Ascending aorta (tissue), 2 donors: ENCODE data around the gene PPP1R16B. TPM values are rescaled to one million over a fixed set of nuclear protein-coding genes. Genes with fewer than 3 reads are reported as not detected.

Experiments
- DNase-seq, 2 donors: peaks; one replicate each; pipeline ENCODE4 v3.0.0-alpha.2; 2019; ENCODE audit warnings: low spot score in 2 of 2
- H3K27ac ChIP-seq, 2 donors: fragments of 200-600 bp; sonication (generic); one replicate each; pipeline ENCODE4 v1.5.1; 2016 to 2017; ENCODE audit warnings: mild to moderate bottlenecking in 1 of 2
- H3K27me3 ChIP-seq: fragments of 200-600 bp; sonication (generic); one replicate; pipeline ENCODE4 v1.5.1; 2017
- H3K36me3 ChIP-seq, 2 donors: fragments of 200-600 bp; sonication (generic); one replicate each; pipeline ENCODE4 v1.5.1; 2016
- H3K4me1 ChIP-seq, 2 donors: fragments of 200-600 bp; sonication (generic); one replicate each; pipeline ENCODE4 v1.5.1; 2016 to 2017; ENCODE audit warnings: mild to moderate bottlenecking in 1 of 2
- H3K4me3 ChIP-seq, 2 donors: fragments of 200-600 bp; sonication (generic); one replicate each; pipeline ENCODE4 v1.5.1; 2016 to 2017; ENCODE audit warnings: mild to moderate bottlenecking in 1 of 2
- H3K9me3 ChIP-seq, 2 donors: fragments of 200-600 bp; sonication (generic); one replicate each; pipeline ENCODE4 v1.5.1; 2016
- CTCF ChIP-seq, 3 experiments: fragments of 200-600 bp in 2 of 3; fragments of 450-650 bp in 1 of 3; sonication (generic) in 2 of 3; IDR thresholded peaks; one replicate each; pipeline ENCODE4 v1.5.1; 2016 to 2019; ENCODE audit warnings: antibody characterized with exemption in 3 of 3, mild to moderate bottlenecking in 1 of 3, moderate library complexity in 1 of 3
- intact Hi-C: fragments of 100-400 bp; cut with DNase I; formaldehyde crosslinking; loops from one replicate; pipeline ENCODE4 v1.15.1; 2023
- total RNA-seq: library from RNA; depleted of rRNA; stranded (reverse); fragments of >200 nt; gene quantifications from one replicate; pipeline ENCODE4 v1.1.0, GENCODE V29; 2016

The PPP1R16B gene
- total RNA-seq, 1 donor from 2014 or later = 26.4 TPM

GRCh38 chr20:38888059-38888831, 82.7 kb downstream of the PPP1R16B start:
- TF ChIP-seq CTCF (IDR thresholded peaks at IDR 0.05) = no peak

DNA sequence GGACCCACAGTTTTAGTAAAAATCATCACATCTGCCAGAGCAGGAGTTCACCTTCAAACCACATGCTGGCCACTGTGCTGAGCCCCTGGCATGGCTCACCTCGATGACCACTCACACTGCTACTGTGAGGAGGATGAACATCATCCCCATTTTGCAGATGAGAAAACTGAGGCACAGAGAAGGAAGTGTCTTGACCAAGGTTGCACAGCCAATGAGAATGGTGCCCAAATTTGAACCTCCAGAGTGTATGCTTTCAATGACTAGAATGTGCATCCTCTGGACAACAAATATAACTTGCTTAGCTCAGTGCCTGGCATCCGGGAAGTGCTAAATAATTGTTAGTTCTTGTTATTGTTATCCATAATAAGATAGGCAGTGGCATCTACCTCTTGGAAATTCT, 83.6 kb downstream of the PPP1R16B start:
- DNase-seq = no peak

More at GRCh38 chr20:38888059-38888831, 82.7 kb downstream of the PPP1R16B start:
- Histone ChIP-seq H3K27me3 (no peaks in the 10 kb centered on the region), H3K36me3 (no peaks in the 10 kb centered on the region), H3K4me3 (no peak overlapping the region), H3K9me3 (no peaks in the 10 kb centered on the region), H3K4me1 (no peaks in the 10 kb centered on the region), H3K27ac (no peak overlapping the region)
- intact Hi-C loops = no loop called here
- DNase-seq = no peak

DNA sequence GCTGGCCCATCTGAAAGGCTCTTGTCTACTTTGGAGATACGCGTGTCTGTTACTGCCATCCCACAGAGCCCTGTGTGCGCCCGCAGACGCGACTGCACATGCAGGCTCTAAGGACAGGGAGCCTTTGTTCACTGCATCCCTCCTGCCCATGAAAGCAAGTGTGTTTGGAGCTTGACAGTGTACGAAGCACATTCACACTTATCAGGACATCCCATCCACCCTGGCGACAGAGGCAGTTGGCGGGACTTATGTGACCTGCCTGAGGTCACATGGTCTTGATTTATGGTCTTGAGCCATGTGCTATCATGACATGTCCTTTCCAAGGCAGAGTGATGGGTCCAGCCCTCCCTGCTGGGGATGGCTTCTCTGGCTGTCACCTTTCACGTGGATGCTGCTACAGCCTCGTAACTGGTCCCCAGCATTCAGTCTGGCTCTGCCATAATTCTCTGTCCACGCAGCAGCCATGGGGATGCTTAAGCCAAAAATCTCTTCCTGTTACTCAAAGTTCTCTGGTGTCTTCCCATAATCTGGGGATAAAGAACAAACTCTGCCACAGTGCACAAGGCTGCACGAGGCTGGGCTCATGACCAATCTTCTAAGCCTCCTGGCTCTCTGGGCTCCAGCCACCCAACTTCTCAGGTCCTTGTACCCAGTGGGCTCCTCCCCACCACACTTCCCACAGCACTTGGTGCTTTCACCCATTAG, 84.4 kb downstream of the PPP1R16B start:
- H3K4me1 ChIP-seq = peaks cover 0 to 2% of the 10 kb centered on the region in 2 donors
- no peak for TF ChIP-seq CTCF (IDR thresholded peaks at IDR 0.05)

More for the DNA sequence above, 83.6 kb downstream of the PPP1R16B start:
- no peaks in the 10 kb centered on the region for H3K36me3 ChIP-seq
- H3K27me3 ChIP-seq = no peaks in the 10 kb centered on the region
- no peak overlapping the region for H3K27ac ChIP-seq
- no peak for TF ChIP-seq CTCF (IDR thresholded peaks at IDR 0.05)
- H3K9me3 ChIP-seq = no peaks in the 10 kb centered on the region
- intact Hi-C loops = no loop called here
- H3K4me3 ChIP-seq = no peak overlapping the region
- H3K4me1 ChIP-seq = peaks cover 0 to 2% of the 10 kb centered on the region in 2 donors

DNA sequence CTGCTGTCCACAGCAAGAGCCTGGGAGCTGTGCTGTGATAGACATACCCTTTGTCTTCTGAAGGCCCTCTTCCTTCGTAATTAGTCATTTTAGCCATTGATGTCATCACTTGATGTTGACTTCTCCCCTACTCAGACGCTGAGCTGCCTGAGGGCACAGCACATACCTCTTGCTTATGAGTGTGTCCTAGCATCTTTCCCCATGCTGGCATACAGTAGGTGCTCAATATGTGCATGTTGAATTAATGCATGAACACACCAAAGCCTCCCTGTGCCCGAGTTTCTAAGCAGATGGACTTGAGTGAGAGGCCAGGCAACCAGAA, 85.0 kb downstream of the PPP1R16B start:
- no peak for TF ChIP-seq CTCF (IDR thresholded peaks at IDR 0.05)
- Histone ChIP-seq H3K27me3 (no peaks in the 10 kb centered on the region), H3K4me3 (no peak overlapping the region), H3K36me3 (no peaks in the 10 kb centered on the region), H3K27ac (no peak overlapping the region), H3K9me3 (no peaks in the 10 kb centered on the region), H3K4me1 (peaks cover 0 to 2% of the 10 kb centered on the region in 2 donors)
- intact Hi-C loops = loop anchor here (10.0 kb wide), 1 partner anchor 76 kb away; no protein-coding TSS in a partner anchor
- DNase-seq = no peak

More for the DNA sequence above, 84.4 kb downstream of the PPP1R16B start:
- no peaks in the 10 kb centered on the region for H3K27me3 ChIP-seq
- H3K27ac ChIP-seq = no peak overlapping the region
- DNase-seq = no peak
- H3K36me3 ChIP-seq = no peaks in the 10 kb centered on the region
- intact Hi-C loops = loop anchor here (10.0 kb wide), 1 partner anchor 75 kb away; no protein-coding TSS in a partner anchor
- H3K9me3 ChIP-seq = no peaks in the 10 kb centered on the region
- no peak overlapping the region for H3K4me3 ChIP-seq

DNA sequence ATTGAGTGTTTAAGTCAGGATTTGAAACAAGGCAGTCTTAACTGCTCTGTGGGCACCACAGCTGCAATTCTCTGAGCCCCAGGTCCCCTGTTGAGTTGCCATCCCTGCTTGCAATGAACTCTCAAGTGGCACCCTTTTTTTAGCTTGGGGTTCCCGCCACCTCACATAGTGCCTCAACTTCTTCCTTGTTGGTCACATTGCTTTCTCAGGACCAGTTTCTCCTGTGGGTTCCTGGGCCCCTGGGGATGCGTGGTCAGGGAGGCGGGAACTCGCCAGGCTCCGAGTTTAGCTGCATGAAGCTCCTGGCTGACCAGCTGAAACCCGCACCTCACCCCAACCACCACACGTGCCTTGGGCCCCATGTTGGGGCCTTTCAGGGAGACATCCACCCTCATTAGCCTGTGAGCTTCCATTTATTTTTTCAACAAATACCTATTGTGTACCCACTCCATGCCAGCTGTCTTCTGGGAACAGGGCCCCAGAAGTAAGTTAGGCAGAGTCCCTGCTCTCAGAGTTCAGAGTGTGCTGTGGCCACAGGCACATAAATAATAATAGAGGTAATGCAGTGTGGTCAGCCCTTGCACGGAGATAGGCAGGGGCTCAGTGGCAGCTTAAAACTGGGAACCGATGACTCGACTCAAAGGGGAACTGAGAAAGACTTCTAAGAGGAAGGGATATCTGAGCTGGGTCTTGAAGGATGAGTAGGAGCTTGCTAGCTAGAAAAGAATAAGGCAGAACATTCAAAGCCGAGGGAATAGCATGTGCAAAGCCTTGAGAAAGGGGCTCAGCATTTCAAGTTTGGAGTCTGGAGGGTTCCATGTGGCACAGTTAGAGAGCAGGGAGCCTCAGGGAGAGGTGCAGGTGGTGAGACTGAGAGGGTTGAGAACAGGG, 86.8 kb downstream of the PPP1R16B start:
- TF ChIP-seq CTCF (IDR thresholded peaks at IDR 0.05) = no peak
- intact Hi-C loops = loop anchor here (10.0 kb wide), 1 partner anchor 78 kb away; no protein-coding TSS in a partner anchor
- no peak overlapping the region for H3K4me3 ChIP-seq
- H3K4me1 ChIP-seq = peaks cover 0 to 2% of the 10 kb centered on the region in 2 donors
- no peaks in the 10 kb centered on the region for H3K9me3 ChIP-seq
- H3K36me3 ChIP-seq = no peaks in the 10 kb centered on the region
- no peak for DNase-seq
- H3K27me3 ChIP-seq = no peaks in the 10 kb centered on the region
- no peak overlapping the region for H3K27ac ChIP-seq
